ENCODE data around the gene USP33. TPM values are rescaled to one million over a fixed set of nuclear protein-coding genes. Genes with fewer than 3 reads are reported as not detected.

Gene USP33
- total RNA-seq, 1 experiment from 2014 or later, result 51.5 TPM

- Histone ChIP-seq H3K18ac (ENCODE audit: insufficient read length, low read depth, low read length) (no peak overlapping the region), H3K79me2 (ENCODE audit: insufficient read depth, low read length) (peaks cover 14% of the 10 kb centered on the region; the same call in 1 of the 2 replicates), H3K23me2 (ENCODE audit: insufficient read length, low read depth, low read length, poor library complexity, severe bottlenecking) (no peaks in the 10 kb centered on the region), H4K91ac (ENCODE audit: insufficient read length, low read depth, low read length) (no peak overlapping the region), H3K27me3 (ENCODE audit: insufficient read depth, low read length) (no peaks in the 10 kb centered on the region), H2BK5ac (ENCODE audit: insufficient read length, low read length) (no peak overlapping the region), H2BK120ac (ENCODE audit: low read depth, low read length, poor library complexity, severe bottlenecking) (no peak overlapping the region), H2BK12ac (ENCODE audit: insufficient read length, low read depth, low read length) (no peak overlapping the region), H2AK5ac (ENCODE audit: insufficient read length, low read length) (no peak overlapping the region), H3K4me2 (ENCODE audit: insufficient read depth, insufficient read length, low read length) (no peak overlapping the region), H3K79me1 (ENCODE audit: insufficient read depth, low read depth, low read length, poor library complexity, severe bottlenecking) (peaks cover 4% of the 10 kb centered on the region), H3K9ac (ENCODE audit: extremely low read depth, insufficient read length, low read length) (no peak overlapping the region), H4K5ac (ENCODE audit: insufficient read length, low read depth, low read length) (no peak overlapping the region), H3T11ph (ENCODE audit: low read length) (no peak overlapping the region), H2BK20ac (ENCODE audit: low read depth, low read length, poor library complexity, severe bottlenecking) (no peak overlapping the region), H3K23ac (ENCODE audit: insufficient read length, low read depth, low read length) (no peak overlapping the region), H3K27ac (ENCODE audit: insufficient read length, low read depth, low read length) (no peak overlapping the region), H4K20me1 (ENCODE audit: control insufficient read depth, insufficient read depth, insufficient read length) (no peaks in the 10 kb centered on the region), H4K8ac (replicated peaks; ENCODE audit: insufficient read length, low read depth, low read length) (no peak overlapping the region), H2AFZ (ENCODE audit: low read length) (no peak overlapping the region), H3K9me3 (ENCODE audit: control insufficient read depth, low read depth, low read length) (no peaks in the 10 kb centered on the region), H3K4ac (ENCODE audit: low read depth, low read length) (no peak overlapping the region), H2BK15ac (ENCODE audit: low read depth, low read length) (no peak overlapping the region), H3K56ac (ENCODE audit: insufficient read length, low read depth, low read length) (no peak overlapping the region), H3K14ac (ENCODE audit: insufficient read depth, low read length) (no peak overlapping the region), H3K4me1 (ENCODE audit: insufficient read depth, low read length) (no peaks in the 10 kb centered on the region)
- H3K4me3 Mint-ChIP-seq, result no peak overlapping the region
- no peaks in the 10 kb centered on the region for H3K4me1 Mint-ChIP-seq
- H3K27ac Mint-ChIP-seq, result 0 out of 7 replicates have a peak overlapping the region, but pooled peaks of 1 of the 3 experiments have one; percentile 39
- H3K36me3 Mint-ChIP-seq (ENCODE audit: insufficient read depth in 1 of 3, low read depth in 3 of 3), result peaks cover 0 to 5% (median under 1%) of the 10 kb centered on the region in 3 experiments; a peak in 3 of 7 replicates
- H3K9me3 Mint-ChIP-seq, result no peaks in the 10 kb centered on the region
- 100% methylated on average over 2 of the region's 4 CpGs for WGBS (ENCODE audit: extremely low coverage, insufficient read length, low lambda C conversion rate)
- TF ChIP-seq CTCF (conservative IDR thresholded peaks at IDR 0.05), result no peak
- H3K27me3 Mint-ChIP-seq (ENCODE audit: low read depth), result no peaks in the 10 kb centered on the region
- DNase-seq, result no peak
Observed at GRCh38 chr1:77659879-77660593, 99.6 kb downstream of the USP33 start.

All from H9 (cell line).